T47D (cell line): ENCODE data around the gene DNMT3L.
A peak's percentile ranks its signal among the peaks of the same experiment; 100 is the strongest.
"Not testable (repeated sequence)": the region's sequence is repeated elsewhere in the genome, so short reads cannot be mapped to it uniquely, and the experiment has no call there.

Source experiments
- DNase-seq, 2 experiments: peaks; one replicate each; pipeline versions ENCODE4 v3.0.0 to v3.0.0-alpha.2; 2011 to 2012; ENCODE audit warnings: low read depth in 1 of 2, low spot score in 1 of 2
- JUND ChIP-seq: IDR thresholded peaks from 2 replicates; pipeline ENCODE4 v1.6.1; 2012; ENCODE audit warnings: low read depth
- in situ Hi-C: cut with HindIII; loops from 2 replicates; pipeline ENCODE4 v1.10.0; 2016; ENCODE audit warnings: low sequenced_read_pairs, low pct_unique_long_range_greater_than_20kb

Gene DNMT3L

DNA sequence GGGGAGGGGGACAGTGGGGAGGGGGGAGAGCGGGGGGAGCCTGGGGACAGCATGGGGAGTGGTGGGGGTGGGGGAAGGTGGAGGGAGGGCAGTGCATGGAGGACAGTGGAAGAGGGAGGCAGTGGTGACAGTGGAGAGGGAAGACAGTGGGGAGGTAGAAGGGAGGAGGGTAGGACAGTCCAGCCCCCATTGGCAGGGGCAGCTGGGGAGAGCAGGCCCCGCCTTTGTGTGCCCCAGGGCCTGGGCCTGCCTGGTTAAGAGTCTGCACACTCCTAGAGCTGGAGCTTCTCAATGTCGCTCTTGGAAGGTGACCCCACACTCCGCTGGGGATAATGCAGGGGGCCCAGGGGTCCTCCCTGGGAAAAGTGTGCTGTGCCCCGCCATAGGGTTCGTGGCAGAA is 36.1 kb downstream of the DNMT3L start:
- in situ Hi-C loops, DNase-seq: not testable (repeated sequence)

DNA sequence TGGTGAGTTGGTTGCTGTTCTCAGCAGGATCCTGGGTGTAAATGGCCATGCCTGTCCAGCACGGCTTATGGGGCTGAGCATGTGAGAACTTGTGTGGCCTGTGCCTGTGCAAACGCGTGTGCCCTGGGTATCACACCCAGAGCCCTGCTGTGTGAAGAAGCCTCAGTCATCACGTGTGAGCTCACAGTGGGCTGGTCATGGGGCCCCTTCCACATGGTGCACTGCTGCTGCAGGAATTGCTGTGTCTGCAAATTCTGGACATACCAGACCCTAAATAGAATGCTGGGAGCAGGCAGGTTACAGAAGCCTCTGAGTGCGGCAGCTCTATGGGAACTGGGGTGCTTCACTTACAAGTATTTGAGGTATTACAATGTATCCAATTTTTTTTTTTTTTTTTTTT is 38.4 kb downstream of the DNMT3L start:
- DNase-seq, in situ Hi-C loops: not testable (repeated sequence)

GRCh38 chr21:44220674-44221073 is 41.0 kb downstream of the DNMT3L start:
- in situ Hi-C loops, DNase-seq: not testable (repeated sequence)

GRCh38 chr21:44218461-44218860 is 43.2 kb downstream of the DNMT3L start:
- DNase-seq, in situ Hi-C loops: not testable (repeated sequence)

DNA sequence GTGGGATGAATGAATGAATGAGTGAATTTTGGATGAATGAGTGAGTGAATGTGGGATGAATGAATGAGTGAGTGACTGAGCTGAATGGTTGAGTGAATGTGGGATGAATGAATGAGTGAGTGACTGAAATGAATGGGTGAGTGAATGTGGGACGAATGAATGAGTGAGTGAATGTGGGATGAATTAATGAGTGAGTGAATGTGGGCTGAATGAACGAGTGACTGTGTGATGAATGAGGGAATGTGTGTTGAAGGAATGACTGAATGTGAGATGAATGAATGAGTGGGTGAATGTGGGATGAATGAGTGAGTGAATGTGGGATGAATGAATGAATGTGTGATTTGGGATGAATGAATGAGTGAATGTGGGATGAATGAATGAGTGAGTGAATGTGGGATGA is 49.7 kb downstream of the DNMT3L start:
- DNase-seq, in situ Hi-C loops: not testable (repeated sequence)

DNA sequence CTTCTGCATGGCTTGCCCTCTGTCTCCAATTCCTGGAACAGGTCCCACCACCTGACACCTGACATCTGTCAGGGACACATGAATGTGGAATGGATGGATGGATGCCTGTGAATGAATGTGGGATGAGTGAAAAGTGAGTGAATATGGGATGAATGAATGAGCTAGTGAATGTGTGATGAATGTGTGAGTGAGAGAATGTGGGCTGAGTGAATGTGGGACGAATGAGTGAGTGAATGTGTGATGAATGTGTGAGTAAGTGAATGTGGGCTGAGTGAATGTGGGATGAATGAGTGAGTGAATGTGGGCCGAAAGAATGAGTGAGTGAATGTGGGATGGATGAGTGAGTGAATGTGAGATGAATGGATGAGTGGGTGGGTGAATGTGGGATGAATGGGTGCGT is 50.1 kb downstream of the DNMT3L start:
- in situ Hi-C loops, DNase-seq: not testable (repeated sequence)

GRCh38 chr21:44207860-44208646 is 53.6 kb downstream of the DNMT3L start:
- DNase-seq, in situ Hi-C loops: not testable (repeated sequence)

- DNase-seq, in situ Hi-C loops: not testable (repeated sequence)
These were observed 54.7 kb downstream of the DNMT3L start for GRCh38 chr21:44206698-44207676.

DNA sequence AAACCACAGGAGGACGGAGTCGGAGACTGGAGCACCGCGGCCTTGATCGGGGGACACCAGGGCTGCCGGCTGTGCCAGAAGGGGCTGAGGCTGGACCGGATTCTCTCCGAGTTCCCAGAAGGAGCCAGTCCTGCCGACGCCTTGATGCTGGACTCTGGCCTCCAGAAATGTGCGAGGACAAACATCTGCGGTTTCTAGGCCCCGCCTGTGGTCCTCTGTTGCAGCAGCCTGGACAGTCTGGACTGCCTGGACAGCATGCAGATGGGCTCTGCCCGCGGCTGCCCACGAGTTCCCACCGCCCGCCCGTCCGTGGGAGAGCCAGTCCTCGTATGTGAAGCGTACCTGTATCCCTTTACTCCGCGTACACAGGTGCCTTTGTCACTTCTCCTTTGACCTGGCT is 55.5 kb downstream of the DNMT3L start:
- in situ Hi-C loops, result not testable (repeated sequence)

DNA sequence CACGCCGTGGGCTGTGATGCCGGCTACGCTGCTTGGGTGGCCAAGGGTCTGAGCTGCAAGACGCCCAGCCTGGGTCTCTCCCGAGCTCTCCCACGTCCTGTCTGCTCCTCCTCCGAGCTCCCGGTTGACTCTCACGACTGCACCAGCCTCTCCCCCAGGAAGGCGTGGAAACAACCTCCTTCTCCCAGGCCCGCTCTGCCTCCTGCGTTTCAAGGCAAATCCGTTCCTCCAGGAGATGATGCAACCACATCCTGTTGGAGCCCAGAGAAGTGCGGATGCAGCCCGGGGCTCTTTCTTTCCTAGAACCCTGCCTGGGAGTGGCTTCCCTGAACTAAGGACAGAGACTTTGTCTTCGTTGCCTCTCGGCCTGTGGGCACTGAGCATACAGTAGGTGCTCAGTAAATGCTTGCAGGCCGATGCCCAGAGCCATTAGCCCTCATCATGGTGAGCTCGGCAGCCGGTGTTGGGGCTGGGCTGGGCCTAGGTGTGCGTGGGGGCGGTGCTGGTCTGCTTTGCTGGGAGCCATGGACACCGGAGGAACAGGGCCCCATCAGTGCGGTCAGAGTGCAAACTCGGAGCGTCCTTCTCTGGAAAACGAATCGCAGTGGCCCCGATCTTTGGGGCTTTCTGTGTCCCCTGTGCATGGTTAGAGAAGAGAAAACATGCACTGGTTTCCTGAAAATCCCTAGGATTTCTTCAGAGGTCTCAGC is 59.0 kb downstream of the DNMT3L start:
- DNase-seq, in situ Hi-C loops: not testable (repeated sequence)

More for the DNA sequence above, 55.5 kb downstream of the DNMT3L start:
- DNase-seq, result not testable (repeated sequence)

- DNase-seq, in situ Hi-C loops: not testable (repeated sequence)
These were observed 61.7 kb downstream of the DNMT3L start for GRCh38 chr21:44199997-44200396.

GRCh38 chr21:44199448-44199847 is 62.2 kb downstream of the DNMT3L start:
- in situ Hi-C loops, result no loop called here
- DNase-seq, result peak in 1 of 2 experiments; percentile 9
- no peak for TF ChIP-seq JUND

GRCh38 chr21:44197156-44197516 is 64.6 kb downstream of the DNMT3L start:
- in situ Hi-C loops, DNase-seq: not testable (repeated sequence)
